Aorta (tissue), 5 donors: ENCODE measurements around the gene PPP2R3A. TPM values are rescaled to one million over a fixed set of nuclear protein-coding genes. Genes with fewer than 3 reads are reported as not detected.

Experiments
- ATAC-seq: fragments of 200-7000 bp; cut with Tn5 transposase; one replicate; pipeline ENCODE4 v1.9.1; 2022; ENCODE audit warnings: moderate library complexity; ENCODE audit not compliant: low FRiP score
- DNase-seq, 2 donors: peaks; one replicate each; pipeline ENCODE4 v3.0.0-alpha.2; 2020
- H3K27ac ChIP-seq, 2 donors: one replicate each; pipeline ENCODE4 v1.5.1; 2013; ENCODE audit warnings: low read length in 2 of 2, mild to moderate bottlenecking in 2 of 2, moderate library complexity in 2 of 2, control low read depth in 1 of 2, inconsistent platforms in 1 of 2, low read depth in 1 of 2
- H3K27me3 ChIP-seq, 2 donors: one replicate each; pipeline ENCODE4 v1.6.1; 2013; ENCODE audit warnings: control low read depth in 1 of 2, low read length in 1 of 2, mild to moderate bottlenecking in 1 of 2, moderate library complexity in 1 of 2; ENCODE audit not compliant: insufficient read depth in 2 of 2, control insufficient read depth in 1 of 2
- H3K36me3 ChIP-seq, 2 donors: one replicate each; pipeline ENCODE4 v1.6.1; 2013; ENCODE audit warnings: control low read depth in 1 of 2, low read length in 1 of 2, mild to moderate bottlenecking in 1 of 2; ENCODE audit not compliant: insufficient read depth in 2 of 2, control insufficient read depth in 1 of 2
- H3K4me1 ChIP-seq, 2 donors: one replicate each; pipeline ENCODE4 v1.6.1; 2013; ENCODE audit warnings: low read length in 2 of 2, control low read depth in 1 of 2, mild to moderate bottlenecking in 1 of 2, moderate library complexity in 1 of 2; ENCODE audit not compliant: insufficient read depth in 2 of 2, control insufficient read depth in 1 of 2
- H3K4me3 ChIP-seq, 2 donors: one replicate each; pipeline ENCODE4 v1.5.1; 2013; ENCODE audit warnings: low read length in 2 of 2, control low read depth in 1 of 2, mild to moderate bottlenecking in 1 of 2
- H3K9me3 ChIP-seq: one replicate; pipeline ENCODE4 v1.6.1; 2013; ENCODE audit warnings: mild to moderate bottlenecking, low read length; ENCODE audit not compliant: control insufficient read depth
- WGBS, 2 donors: extraction: QIAGEN DNeasy Blood & Tissue Kit; methylation state at CpG; one replicate each; pipeline ENCODE4 v1.1.7; 2013; 5-methylcytosine and 5-hydroxymethylcytosine counted together
- intact Hi-C, 2 donors: fragments of 100-400 bp; cut with DNase I; formaldehyde crosslinking; loops; one replicate each; pipeline versions ENCODE4 v1.14.2 to v1.15.0; 2022
- long read RNA-seq, 2 donors: library from polyadenylated mRNA; unstranded; transcript quantifications; one replicate each; pipeline ENCODE4 v2.0.0, GENCODE V29; 2020 to 2021
- polyA plus RNA-seq, 2 donors: library from polyadenylated mRNA; stranded (reverse); fragments of 200-250 nt; gene quantifications; one replicate each; pipeline ENCODE4 v1.2.3, GENCODE V29; 2013
- total RNA-seq, 2 donors: library from RNA; stranded (reverse); fragmentation: NEBNext Ultra II Directional; extraction: Animal tissue kit (Norgen Biotek cat#: 25700); gene quantifications; one replicate each; pipeline ENCODE4 v1.2.1, GENCODE V29; 2021
- donor health status: healthy with polysubstance abuse.
- donor health status: Bipolar disorder and iron deficiency.
- donor health status: DM: no; HTN: no; CAD: no.
- donor health status: DM: no; HTN: no; CAD: no.
- donor health status: DM: yes; HTN: yes; CAD: no.

PPP2R3A gene
- total RNA-seq (10 to 100 TPM; 15.6 to 19.6 TPM), polyA plus RNA-seq (1 to 10 TPM; 2.6 to 3.4 TPM)
- long read RNA-seq, donor 1, partial matches to known transcripts, result 17 of 42 reads
- long read RNA-seq, donor 1, other reads (novel, unspliced or antisense), result 24 of 42 reads
- long read RNA-seq, donor 2, partial matches to known transcripts, result 3 of 20 reads
- long read RNA-seq, donor 2, other reads (novel, unspliced or antisense), result 17 of 20 reads

GRCh38 chr3:135965506-135966270 is at the start of gene PPP2R3A:
PPP2R3A (plus strand) TSS chr3:135965728; CDS start chr3:136001499, 35,771 bp downstream.
- ATAC-seq (peak; percentile 98), DNase-seq (peak; percentile 89 to 95)
- peak within 1 kb of the TSS; percentile 73 to 91 for H3K27ac ChIP-seq
- WGBS, 2 donors, result 0 to 1% methylated on average over 44 to 83 of the region's 83 CpGs
- peak within 1 kb of the TSS; percentile 79 to 91 for H3K4me3 ChIP-seq
- H3K36me3 ChIP-seq, result no peaks in the 10 kb centered on the region
- no peaks in the 10 kb centered on the region for H3K27me3 ChIP-seq
- H3K9me3 ChIP-seq, result no peaks in the 10 kb centered on the region
- intact Hi-C loops, result loop anchor here (1.0 to 5.0 kb wide), 3 partner anchors 25 to 231 kb away; partner anchors contain the start of gene MSL2 (in 1 of the 2)
- peaks cover 6 to 7% of the 10 kb centered on the region in 2 donors for H3K4me1 ChIP-seq

DNA sequence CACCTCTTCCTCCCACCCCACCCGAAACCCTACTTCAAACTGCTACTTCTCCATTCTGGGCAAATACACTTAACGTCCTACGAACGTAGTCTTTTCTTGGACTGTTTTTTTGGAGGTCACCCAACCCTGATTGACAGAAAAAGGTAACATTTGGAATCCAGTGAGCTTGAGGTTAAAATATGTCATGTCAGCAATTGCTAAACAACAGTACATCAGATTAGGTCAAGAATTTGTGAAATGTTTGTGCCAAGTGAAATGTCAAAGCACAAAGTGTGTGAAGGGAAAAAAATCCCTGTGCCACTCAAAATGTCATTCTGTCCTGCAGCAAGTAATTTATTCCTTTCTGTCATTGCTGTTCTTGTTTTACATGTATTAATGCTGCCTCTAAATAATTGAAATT is 49.2 kb upstream of the PPP2R3A start:
- no peak overlapping the region for H3K4me3 ChIP-seq
- ATAC-seq, result no peak
- H3K27me3 ChIP-seq, result no peaks in the 10 kb centered on the region
- H3K9me3 ChIP-seq, result no peaks in the 10 kb centered on the region
- H3K4me1 ChIP-seq, result no peaks in the 10 kb centered on the region
- H3K27ac ChIP-seq, result no peak overlapping the region
- intact Hi-C loops, result no loop called here
- DNase-seq, result no peak
- no peaks in the 10 kb centered on the region for H3K36me3 ChIP-seq
- 58% methylated on average over 4 of the region's 4 CpGs for WGBS, 2 donors

DNA sequence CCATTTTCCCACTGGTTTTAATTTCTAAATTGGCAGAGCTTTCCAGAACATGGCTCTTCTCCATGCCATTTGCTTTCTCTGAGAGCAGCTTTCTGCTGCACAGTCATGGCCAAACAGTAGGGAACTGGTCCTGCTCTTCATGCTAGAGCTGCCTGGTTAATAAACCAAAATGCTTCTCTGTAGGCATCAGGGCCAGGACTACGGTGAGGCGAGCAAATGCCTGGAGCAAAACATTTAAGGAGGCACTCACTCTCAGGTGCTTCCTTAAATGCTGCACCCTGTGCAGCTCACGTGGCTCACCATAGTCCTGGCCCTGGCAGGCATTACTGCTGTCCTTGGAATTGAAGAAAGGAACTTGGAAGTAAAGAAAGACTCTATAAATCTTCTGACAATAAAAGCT is 48.5 kb upstream of the PPP2R3A start:
- Histone ChIP-seq H3K27me3 (no peaks in the 10 kb centered on the region), H3K9me3 (no peaks in the 10 kb centered on the region), H3K4me1 (no peaks in the 10 kb centered on the region), H3K36me3 (no peaks in the 10 kb centered on the region), H3K27ac (no peak overlapping the region), H3K4me3 (no peak overlapping the region)
- WGBS, 2 donors, result 16 to 23% methylated on average over 3 of the region's 3 CpGs
- DNase-seq (no peak), ATAC-seq (no peak)
- intact Hi-C loops, result no loop called here

DNA sequence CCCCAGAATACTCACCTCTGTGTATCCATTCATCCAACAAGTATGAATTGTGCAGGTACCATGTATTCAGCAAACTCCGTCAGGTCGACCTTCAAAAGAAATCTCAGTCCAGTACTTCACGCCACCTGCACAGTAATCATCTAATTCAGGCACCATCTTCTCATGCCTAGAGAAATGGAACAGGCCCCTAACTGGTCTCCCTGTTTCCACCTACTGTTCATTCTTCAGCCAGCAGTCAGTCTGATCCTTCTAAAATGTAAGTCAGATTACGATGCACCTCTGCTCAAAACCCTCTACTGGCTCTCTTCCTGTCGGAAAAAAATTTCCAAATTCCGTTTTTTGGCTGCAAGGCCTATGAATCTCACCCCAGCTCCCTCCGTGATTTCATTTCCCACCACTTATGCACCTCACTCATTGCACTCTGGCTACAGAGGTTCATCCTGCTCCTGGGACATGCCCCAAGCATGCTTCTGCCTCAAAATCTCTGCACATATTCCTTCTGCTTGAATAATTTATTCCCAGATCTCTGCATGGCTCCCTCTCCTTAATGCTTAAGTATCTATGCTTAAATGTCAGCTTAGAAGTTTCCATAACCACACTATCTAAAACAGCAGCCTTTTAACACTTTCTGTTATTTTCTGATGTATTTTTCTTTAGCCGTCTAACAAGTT is 47.5 kb upstream of the PPP2R3A start:
- intact Hi-C loops, result loop anchor here (2.0 kb wide), 2 partner anchors 123 to 125 kb away; no protein-coding TSS in a partner anchor
- H3K27me3 ChIP-seq, result no peaks in the 10 kb centered on the region
- no peaks in the 10 kb centered on the region for H3K4me1 ChIP-seq
- no peaks in the 10 kb centered on the region for H3K36me3 ChIP-seq
- no peak for ATAC-seq
- H3K9me3 ChIP-seq, result no peaks in the 10 kb centered on the region
- WGBS, 2 donors, result 86 to 89% methylated on average over 8 of the region's 8 CpGs
- no peak for DNase-seq
- H3K4me3 ChIP-seq, result no peak overlapping the region
- no peak overlapping the region for H3K27ac ChIP-seq

DNA sequence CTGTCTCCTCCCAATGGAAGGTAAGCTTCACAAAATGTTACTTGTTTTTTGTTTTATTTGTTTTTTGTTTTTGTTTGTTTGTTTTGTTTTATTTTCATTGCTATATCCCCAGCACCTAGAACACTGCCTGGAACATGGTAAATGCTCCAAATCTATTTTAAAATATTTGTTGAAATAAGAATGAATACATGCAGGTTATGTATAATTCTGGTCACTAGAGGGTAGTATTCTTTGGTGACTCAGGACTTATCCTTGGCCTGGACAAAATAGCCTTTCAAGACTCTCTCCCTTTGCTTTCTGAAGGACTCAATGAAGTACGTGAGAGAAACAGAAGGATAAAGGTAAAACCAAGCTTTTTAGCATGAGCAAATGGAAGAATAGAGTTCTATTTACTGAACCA is 46.9 kb upstream of the PPP2R3A start:
- H3K4me1 ChIP-seq, result no peaks in the 10 kb centered on the region
- no peak overlapping the region for H3K27ac ChIP-seq
- no peaks in the 10 kb centered on the region for H3K27me3 ChIP-seq
- H3K36me3 ChIP-seq, result no peaks in the 10 kb centered on the region
- H3K4me3 ChIP-seq, result no peak overlapping the region
- WGBS, 2 donors, result 1 to 8% methylated on average over 1 of the region's 1 CpG
- H3K9me3 ChIP-seq, result no peaks in the 10 kb centered on the region
- DNase-seq, result no peak
- no peak for ATAC-seq
- intact Hi-C loops, result loop anchor here (2.0 kb wide), 2 partner anchors 122 to 124 kb away; no protein-coding TSS in a partner anchor

- intact Hi-C loops, result no loop called here
- Histone ChIP-seq H3K27ac (no peak overlapping the region), H3K4me1 (no peaks in the 10 kb centered on the region), H3K27me3 (no peaks in the 10 kb centered on the region), H3K36me3 (no peaks in the 10 kb centered on the region), H3K4me3 (no peak overlapping the region), H3K9me3 (no peaks in the 10 kb centered on the region)
- DNase-seq, result no peak
- 84 to 93% methylated on average over 2 of the region's 2 CpGs for WGBS, 2 donors
- no peak for ATAC-seq
Observed at GRCh38 chr3:135920275-135920674, 45.3 kb upstream of the PPP2R3A start.

GRCh38 chr3:135922903-135923250 is 42.7 kb upstream of the PPP2R3A start:
- H3K36me3 ChIP-seq, result no peaks in the 10 kb centered on the region
- no peaks in the 10 kb centered on the region for H3K9me3 ChIP-seq
- H3K27ac ChIP-seq, result no peak overlapping the region
- WGBS, 2 donors, result 85 to 93% methylated on average over 3 of the region's 3 CpGs
- no peak overlapping the region for H3K4me3 ChIP-seq
- no peaks in the 10 kb centered on the region for H3K27me3 ChIP-seq
- intact Hi-C loops, result no loop called here
- ATAC-seq, result no peak
- no peak for DNase-seq
- H3K4me1 ChIP-seq, result no peaks in the 10 kb centered on the region

- ATAC-seq, result no peak
- DNase-seq, result no peak
- intact Hi-C loops, result no loop called here
- H3K9me3 ChIP-seq, result no peaks in the 10 kb centered on the region
- no peak overlapping the region for H3K27ac ChIP-seq
- WGBS, 2 donors, result 89 to 93% methylated on average over 1 of the region's 1 CpG
- H3K27me3 ChIP-seq, result no peaks in the 10 kb centered on the region
- H3K4me1 ChIP-seq, result no peaks in the 10 kb centered on the region
- H3K4me3 ChIP-seq, result no peak overlapping the region
- H3K36me3 ChIP-seq, result no peaks in the 10 kb centered on the region
Observed at GRCh38 chr3:135924506-135924905, 41.0 kb upstream of the PPP2R3A start.
